WTC11 (cell line): ENCODE results near the gene SSC5D. TPM values are rescaled to one million over a fixed set of nuclear protein-coding genes. Genes with fewer than 3 reads are reported as not detected.
A peak's percentile ranks its signal among the peaks of the same experiment; 100 is the strongest.

ENCODE experiments used
- ATF2 ChIP-seq: sonication (generic); formaldehyde crosslinking; IDR thresholded peaks from 2 replicates; pipeline ENCODE4 v1.8.1; 2022; ENCODE audit warnings: low read depth, missing genetic modification reagents, borderline replicate concordance
- CREM ChIP-seq: sonication (generic); formaldehyde crosslinking; IDR thresholded peaks from 2 replicates; pipeline ENCODE4 v1.8.1; 2022; ENCODE audit warnings: mild to moderate bottlenecking, missing genetic modification reagents, moderate library complexity
- E2F1 ChIP-seq: sonication (generic); formaldehyde crosslinking; IDR thresholded peaks from 2 replicates; pipeline ENCODE4 v1.8.0; 2022; ENCODE audit warnings: mild to moderate bottlenecking, missing genetic modification reagents
- ETV6 ChIP-seq: sonication (generic); formaldehyde crosslinking; IDR thresholded peaks from 2 replicates; pipeline ENCODE4 v1.8.1; 2022; ENCODE audit warnings: mild to moderate bottlenecking, missing genetic modification reagents
- FOXP1 ChIP-seq: sonication (generic); formaldehyde crosslinking; IDR thresholded peaks from 2 replicates; pipeline ENCODE4 v1.8.0; 2022; ENCODE audit warnings: missing genetic modification reagents, mild to moderate bottlenecking, moderate library complexity, borderline replicate concordance
- JUN ChIP-seq: sonication (generic); formaldehyde crosslinking; IDR thresholded peaks from 2 replicates; pipeline ENCODE4 v1.8.0; 2023; ENCODE audit warnings: mild to moderate bottlenecking, missing genetic modification reagents
- MXD4 ChIP-seq: fragments of 250-450 bp; sonication (Bioruptor Pico); IDR thresholded peaks from 2 replicates; pipeline ENCODE4 v1.8.0; 2021; ENCODE audit warnings: mild to moderate bottlenecking, moderate library complexity, borderline replicate concordance
- NFATC4 ChIP-seq: fragments of 250-450 bp; sonication (Bioruptor Pico); IDR thresholded peaks from 2 replicates; pipeline ENCODE4 v1.9.0; 2021; ENCODE audit warnings: mild to moderate bottlenecking
- NR1H2 ChIP-seq: sonication (generic); formaldehyde crosslinking; IDR thresholded peaks from 2 replicates; pipeline ENCODE4 v1.9.0; 2021; ENCODE audit warnings: mild to moderate bottlenecking, moderate library complexity, missing genetic modification reagents
- NR2C2 ChIP-seq: sonication (generic); formaldehyde crosslinking; IDR thresholded peaks from 2 replicates; pipeline ENCODE4 v1.8.0; 2022; ENCODE audit warnings: mild to moderate bottlenecking, missing genetic modification reagents
- PREB ChIP-seq: sonication (generic); formaldehyde crosslinking; IDR thresholded peaks from 2 replicates; pipeline ENCODE4 v1.8.1; 2022; ENCODE audit warnings: mild to moderate bottlenecking, missing genetic modification reagents, moderate library complexity, borderline replicate concordance
- RORB ChIP-seq: fragments of 250-450 bp; sonication (Bioruptor Pico); IDR thresholded peaks from 2 replicates; pipeline ENCODE4 v1.9.0; 2021; ENCODE audit warnings: mild to moderate bottlenecking
- SMAD3 ChIP-seq: sonication (generic); formaldehyde crosslinking; IDR thresholded peaks from 2 replicates; pipeline ENCODE4 v1.8.0; 2022; ENCODE audit warnings: missing genetic modification reagents, mild to moderate bottlenecking, borderline replicate concordance
- STAT6 ChIP-seq: sonication (generic); formaldehyde crosslinking; conservative IDR thresholded peaks from 2 replicates; pipeline ENCODE4 v1.8.1; 2023; ENCODE audit warnings: mild to moderate bottlenecking, low read depth, missing genetic modification reagents, moderate library complexity
- TEAD4 ChIP-seq: sonication (generic); formaldehyde crosslinking; IDR thresholded peaks from 2 replicates; pipeline ENCODE4 v1.8.0; 2022; ENCODE audit warnings: mild to moderate bottlenecking, missing genetic modification reagents
- ZBTB43 ChIP-seq: sonication (generic); formaldehyde crosslinking; IDR thresholded peaks from 2 replicates; pipeline ENCODE4 v1.8.1; 2023; ENCODE audit warnings: mild to moderate bottlenecking, missing genetic modification reagents
- ZMAT4 ChIP-seq: fragments of 250-450 bp; sonication (Bioruptor Pico); IDR thresholded peaks from 2 replicates; pipeline ENCODE4 v1.9.0; 2021; ENCODE audit warnings: mild to moderate bottlenecking
- ZNF138 ChIP-seq: sonication (generic); formaldehyde crosslinking; conservative IDR thresholded peaks from 2 replicates; pipeline ENCODE4 v1.8.1; 2022; ENCODE audit warnings: mild to moderate bottlenecking, moderate library complexity, missing genetic modification reagents
- ZNF232 ChIP-seq: sonication (generic); formaldehyde crosslinking; IDR thresholded peaks from 2 replicates; pipeline ENCODE4 v1.8.0; 2022; ENCODE audit warnings: mild to moderate bottlenecking, missing genetic modification reagents
- ZNF263 ChIP-seq: sonication (generic); formaldehyde crosslinking; IDR thresholded peaks from 2 replicates; pipeline ENCODE4 v1.8.1; 2022; ENCODE audit warnings: low read depth, mild to moderate bottlenecking, moderate library complexity, missing genetic modification reagents
- ZNF425 ChIP-seq: fragments of 250-450 bp; sonication (Bioruptor Pico); conservative IDR thresholded peaks from 2 replicates; pipeline ENCODE4 v1.9.0; 2021; ENCODE audit warnings: mild to moderate bottlenecking
- ZSCAN18 ChIP-seq: fragments of 250-450 bp; sonication (Bioruptor Pico); IDR thresholded peaks from 2 replicates; pipeline ENCODE4 v2.1.2; 2022; ENCODE audit warnings: mild to moderate bottlenecking, moderate library complexity
- total RNA-seq: library from RNA; stranded (reverse); gene quantifications from 3 replicates; pipeline ENCODE4 v1.2.3, GENCODE V29; 2021

SSC5D gene
- total RNA-seq, 1 experiment from 2014 or later, result 2.9 TPM

- TF ChIP-seq E2F1 (CRISPR knock-in tag), result no peak
- TF ChIP-seq JUN, result peak; percentile 58; the same call in 1 of the 2 replicates
- no peak for TF ChIP-seq STAT6 (CRISPR knock-in tag)
- peak; percentile 87 for TF ChIP-seq ETV6 (CRISPR knock-in tag)
- TF ChIP-seq ZNF263 (CRISPR knock-in tag), result no peak
- 0 out of 2 replicates have a peak, but pooled peaks have one; percentile 40 for TF ChIP-seq CREM
- 0 out of 2 replicates have a peak, but pooled peaks have one; percentile 24 for TF ChIP-seq NFATC4 (CRISPR knock-in tag)
- TF ChIP-seq FOXP1, result no peak
- no peak for TF ChIP-seq ZNF138 (CRISPR knock-in tag)
- TF ChIP-seq ZBTB43 (CRISPR knock-in tag), result 0 out of 2 replicates have a peak, but pooled peaks have one; percentile 66
- TF ChIP-seq TEAD4 (CRISPR knock-in tag), result no peak
- TF ChIP-seq MXD4 (CRISPR knock-in tag), result no peak
- TF ChIP-seq ZSCAN18, result no peak
- TF ChIP-seq ATF2, result no peak
- no peak for TF ChIP-seq NR2C2 (CRISPR knock-in tag)
- no peak for TF ChIP-seq PREB (CRISPR knock-in tag)
- TF ChIP-seq ZNF425 (CRISPR knock-in tag), result no peak
- TF ChIP-seq NR1H2 (CRISPR knock-in tag), result no peak
- no peak for TF ChIP-seq RORB (CRISPR knock-in tag)
- no peak for TF ChIP-seq ZNF232 (CRISPR knock-in tag)
- TF ChIP-seq SMAD3 (CRISPR knock-in tag), result no peak
- TF ChIP-seq ZMAT4 (CRISPR knock-in tag), result 0 out of 2 replicates have a peak, but pooled peaks have one; percentile 58
Measured at GRCh38 chr19:55461259-55461973, 26.8 kb upstream of the SSC5D start, which contains the start of gene ISOC2 (continued).
